ENCODE data around the gene MAD1L1.

DNA sequence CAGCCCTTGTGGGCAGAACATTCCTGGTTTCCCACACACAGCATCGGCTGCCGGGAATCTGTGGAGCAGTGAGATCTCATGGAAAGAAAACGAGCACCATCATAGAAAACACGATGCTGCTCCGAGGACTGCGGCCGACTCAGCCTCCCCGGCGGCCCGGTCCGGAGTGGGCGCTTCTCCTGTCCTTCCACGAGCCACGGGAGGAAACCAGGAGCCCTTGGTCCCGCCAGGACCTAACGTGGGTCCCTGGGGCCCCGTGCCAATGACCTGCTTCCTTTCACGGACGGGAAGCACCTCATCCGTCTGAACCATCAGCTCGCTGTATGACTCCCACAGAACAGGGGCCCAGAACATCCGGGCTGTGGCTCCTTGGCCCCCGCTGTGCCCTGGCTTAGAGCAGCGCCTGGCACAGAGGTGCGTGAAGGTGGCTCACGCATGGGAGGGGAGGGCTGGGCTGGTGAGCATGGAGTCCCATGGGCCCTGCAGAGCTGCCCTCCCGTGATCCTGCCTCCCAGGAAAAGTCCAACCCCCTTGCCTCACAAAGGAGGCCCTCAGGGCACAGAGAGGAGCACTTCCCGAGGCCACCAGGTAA, 280.5 kb downstream of the MAD1L1 start:
- TF ChIP-seq, protein P1, sequence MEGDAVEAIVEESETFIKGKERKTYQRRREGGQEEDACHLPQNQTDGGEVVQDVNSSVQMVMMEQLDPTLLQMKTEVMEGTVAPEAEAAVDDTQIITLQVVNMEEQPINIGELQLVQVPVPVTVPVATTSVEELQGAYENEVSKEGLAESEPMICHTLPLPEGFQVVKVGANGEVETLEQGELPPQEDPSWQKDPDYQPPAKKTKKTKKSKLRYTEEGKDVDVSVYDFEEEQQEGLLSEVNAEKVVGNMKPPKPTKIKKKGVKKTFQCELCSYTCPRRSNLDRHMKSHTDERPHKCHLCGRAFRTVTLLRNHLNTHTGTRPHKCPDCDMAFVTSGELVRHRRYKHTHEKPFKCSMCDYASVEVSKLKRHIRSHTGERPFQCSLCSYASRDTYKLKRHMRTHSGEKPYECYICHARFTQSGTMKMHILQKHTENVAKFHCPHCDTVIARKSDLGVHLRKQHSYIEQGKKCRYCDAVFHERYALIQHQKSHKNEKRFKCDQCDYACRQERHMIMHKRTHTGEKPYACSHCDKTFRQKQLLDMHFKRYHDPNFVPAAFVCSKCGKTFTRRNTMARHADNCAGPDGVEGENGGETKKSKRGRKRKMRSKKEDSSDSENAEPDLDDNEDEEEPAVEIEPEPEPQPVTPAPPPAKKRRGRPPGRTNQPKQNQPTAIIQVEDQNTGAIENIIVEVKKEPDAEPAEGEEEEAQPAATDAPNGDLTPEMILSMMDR (IDR thresholded peaks at IDR 0.05), result no peak
- TF ChIP-seq POLR2A (IDR thresholded peaks at IDR 0.05), result no peak
